RCC 7860 (cell line): Measurements from ENCODE around the gene PARG.
"Not testable (repeated sequence)": the region's sequence is repeated elsewhere in the genome, so short reads cannot be mapped to it uniquely, and the experiment has no call there.

Experiments
- DNase-seq: peaks from one replicate; pipeline ENCODE4 v3.0.0-alpha.2; 2015; ENCODE audit warnings: low spot score
- FAIRE-seq: peaks from 2 replicates; lab custom pipeline; 2012; peaks lifted over from hg19 to GRCh38; lab: Jason Lieb, UNC

Gene PARG

GRCh38 chr10:49833168-49833567 is 108.7 kb downstream of the PARG start:
- FAIRE-seq (no peak), DNase-seq (no peak)

GRCh38 chr10:49831352-49832035 is 110.3 kb downstream of the PARG start:
- DNase-seq (peak; percentile 83), FAIRE-seq (peak; percentile 88)

GRCh38 chr10:49830846-49831245 is 111.0 kb downstream of the PARG start:
- no peak for FAIRE-seq
- no peak for DNase-seq

- FAIRE-seq (no peak), DNase-seq (no peak)
These were observed 111.8 kb downstream of the PARG start for GRCh38 chr10:49830016-49830415.

- no peak for DNase-seq
- no peak for FAIRE-seq
These were observed 114.5 kb downstream of the PARG start for GRCh38 chr10:49827297-49827696.

- DNase-seq (no peak), FAIRE-seq (no peak)
These were observed 122.4 kb downstream of the PARG start for GRCh38 chr10:49819234-49819958.

GRCh38 chr10:49817845-49818244 is 124.0 kb downstream of the PARG start:
- no peak for FAIRE-seq

GRCh38 chr10:49803988-49804387 is 137.8 kb downstream of the PARG start:
- FAIRE-seq: no peak
- no peak for DNase-seq

More at GRCh38 chr10:49817845-49818244, 124.0 kb downstream of the PARG start:
- no peak for DNase-seq

- peak; percentile 25 for DNase-seq
- FAIRE-seq: no peak
These were observed 143.6 kb downstream of the PARG start for GRCh38 chr10:49798275-49798674.

- DNase-seq (no peak), FAIRE-seq (no peak)
These were observed 150.7 kb downstream of the PARG start for GRCh38 chr10:49791100-49791499.

- FAIRE-seq: no peak
These were observed 157.1 kb downstream of the PARG start for GRCh38 chr10:49784681-49785080.

GRCh38 chr10:49783645-49784044 is 158.2 kb downstream of the PARG start:
- no peak for FAIRE-seq
- DNase-seq: no peak

More at GRCh38 chr10:49784681-49785080, 157.1 kb downstream of the PARG start:
- no peak for DNase-seq

GRCh38 chr10:49781247-49781646 is 160.6 kb downstream of the PARG start:
- DNase-seq (no peak), FAIRE-seq (no peak)

- no peak for FAIRE-seq
- no peak for DNase-seq
These were observed 163.6 kb downstream of the PARG start for GRCh38 chr10:49778197-49778596.

GRCh38 chr10:49776851-49777250 is 165.0 kb downstream of the PARG start:
- FAIRE-seq (no peak), DNase-seq (no peak)

- no peak for DNase-seq
- FAIRE-seq: no peak
These were observed 166.8 kb downstream of the PARG start for GRCh38 chr10:49775014-49775413.

- not testable (repeated sequence) for DNase-seq, FAIRE-seq
These were observed 168.9 kb downstream of the PARG start for GRCh38 chr10:49772944-49773343.

- not testable (repeated sequence) for FAIRE-seq, DNase-seq
These were observed 170.8 kb downstream of the PARG start for GRCh38 chr10:49771046-49771445.

GRCh38 chr10:49769692-49770091 is 172.1 kb downstream of the PARG start:
- FAIRE-seq: no peak
- DNase-seq: no peak

GRCh38 chr10:49768731-49769130 is 173.1 kb downstream of the PARG start:
- FAIRE-seq: no peak

GRCh38 chr10:49768329-49768728 is 173.5 kb downstream of the PARG start:
- DNase-seq (no peak), FAIRE-seq (no peak)

More at GRCh38 chr10:49768731-49769130, 173.1 kb downstream of the PARG start:
- no peak for DNase-seq
